Activated gamma-delta T cell (primary cell): Measurements from ENCODE around the gene RPRM.
"Not testable (repeated sequence)": the region's sequence is repeated elsewhere in the genome, so short reads cannot be mapped to it uniquely, and the experiment has no call there.

Source experiments
- DNase-seq: peaks from one replicate; lab custom pipeline; 2025; lab: John Stamatoyannopoulos, UW

RPRM gene

DNA sequence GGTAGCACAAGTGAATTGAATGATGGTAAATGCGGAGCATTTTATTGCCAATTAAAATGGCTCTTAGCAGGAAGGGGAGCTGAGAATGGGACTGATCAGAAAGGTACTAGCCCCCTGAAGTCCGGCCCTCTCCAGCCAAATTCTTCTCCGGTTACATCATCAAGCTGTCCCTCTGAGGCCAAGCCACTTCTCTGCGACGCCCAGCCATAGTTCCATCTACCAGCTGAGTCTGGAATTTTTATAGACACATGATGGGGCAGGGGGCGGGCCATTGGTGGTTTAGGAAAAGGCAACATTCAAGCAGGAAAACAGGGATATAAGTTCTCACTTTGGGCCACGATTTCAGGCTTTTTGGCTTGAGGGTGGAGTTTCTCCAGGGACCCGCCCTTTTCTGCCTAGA lies 22.7 kb downstream of the RPRM start:
- no peak for DNase-seq

DNA sequence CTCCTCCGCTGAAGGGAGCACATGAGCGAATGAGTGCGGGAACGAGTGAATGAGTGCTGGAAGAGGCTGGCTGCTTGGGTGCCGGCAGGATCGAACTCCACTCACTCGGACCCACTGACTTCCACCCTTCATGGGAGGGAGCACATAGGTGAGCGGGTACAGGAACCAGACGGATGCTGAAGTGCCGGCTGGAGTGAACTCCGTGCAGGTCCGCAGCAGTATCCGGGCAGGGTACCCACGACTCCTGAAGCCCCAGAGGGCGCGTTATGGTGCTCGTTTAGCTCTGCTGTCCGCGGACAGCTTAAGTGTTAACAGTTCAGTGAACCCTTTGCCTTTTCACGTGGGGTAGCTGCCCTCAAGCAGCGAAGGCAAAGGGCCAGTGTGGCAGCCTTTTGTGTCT lies 23.2 kb downstream of the RPRM start:
- no peak for DNase-seq

DNA sequence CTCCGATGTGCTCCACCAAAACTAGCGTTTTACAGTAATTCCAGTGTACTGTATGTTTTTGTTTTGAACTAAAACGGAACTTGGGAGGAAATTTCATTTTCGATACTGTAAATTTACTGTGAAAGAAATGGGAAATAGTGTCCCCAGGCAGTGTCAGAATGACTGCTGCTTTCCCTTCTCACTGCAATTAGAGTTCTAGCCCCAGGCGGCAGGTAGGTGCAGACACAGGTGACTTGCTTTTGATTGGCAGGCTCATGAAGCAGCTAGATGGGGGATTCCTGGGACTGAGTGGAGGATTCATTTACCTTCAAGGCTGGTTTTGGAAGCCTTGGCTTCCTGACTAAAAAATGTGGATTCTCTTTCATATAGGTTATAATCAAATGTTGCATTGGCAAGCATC lies 27.0 kb downstream of the RPRM start:
- DNase-seq = no peak

DNA sequence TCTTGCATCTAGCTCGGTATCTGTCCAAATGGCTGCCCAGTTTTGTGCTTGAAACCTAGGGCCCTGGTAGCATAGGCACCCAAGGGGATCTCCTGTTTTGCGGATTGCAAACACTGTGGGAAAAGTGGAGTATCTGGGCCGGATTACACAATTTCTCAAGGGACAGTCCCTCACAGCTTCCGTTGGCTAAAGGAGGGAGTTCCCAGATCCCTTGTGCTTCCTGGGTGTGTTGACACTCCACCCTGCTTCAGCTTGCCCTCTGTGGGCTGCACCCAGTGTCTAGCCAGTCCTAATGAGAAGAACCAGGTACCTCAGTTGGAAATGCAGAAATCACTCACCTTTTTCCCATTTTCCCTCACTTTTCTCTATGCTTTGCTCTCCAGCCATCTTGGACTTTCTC lies 35.5 kb downstream of the RPRM start:
- no peak for DNase-seq

DNA sequence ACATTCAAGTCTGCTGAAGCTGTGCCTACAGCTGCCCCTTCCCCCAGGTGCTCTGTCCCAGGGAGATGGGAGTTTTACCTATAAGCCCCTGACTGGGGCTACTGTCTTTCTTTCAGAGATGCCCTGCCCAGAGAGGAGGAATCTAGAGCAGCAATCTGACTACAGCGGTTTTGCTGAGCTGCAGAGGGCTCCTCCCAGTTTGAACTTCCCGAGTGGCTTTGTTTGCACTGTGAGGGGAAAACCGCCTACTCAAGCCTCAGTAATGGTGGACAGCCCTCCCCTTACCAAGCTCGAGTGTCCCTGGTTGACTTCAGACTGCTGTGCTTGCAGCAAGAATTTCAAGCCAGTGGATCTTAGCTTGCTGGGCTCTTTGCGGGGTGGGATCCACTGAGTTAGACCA lies 35.9 kb downstream of the RPRM start:
- not testable (repeated sequence) for DNase-seq

DNA sequence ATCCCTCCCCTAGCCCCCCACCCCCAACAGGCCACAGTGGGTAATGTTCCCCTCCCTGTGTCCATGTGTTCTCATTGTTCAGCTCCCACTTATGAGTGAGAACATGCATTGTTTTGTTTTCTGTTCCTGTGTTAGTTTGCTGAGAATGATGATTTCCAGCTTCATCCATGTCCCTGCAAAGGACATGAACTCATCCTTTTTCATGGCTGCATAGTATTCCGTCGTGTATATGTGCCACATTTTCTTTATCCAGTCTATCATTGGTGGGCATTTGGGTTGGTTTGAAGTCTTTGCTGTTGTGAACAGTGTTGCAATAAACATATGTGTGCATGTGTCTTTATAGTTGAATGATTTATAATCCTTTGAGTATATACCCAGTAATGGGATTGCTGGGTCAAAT lies 38.5 kb downstream of the RPRM start:
- not testable (repeated sequence) for DNase-seq

DNA sequence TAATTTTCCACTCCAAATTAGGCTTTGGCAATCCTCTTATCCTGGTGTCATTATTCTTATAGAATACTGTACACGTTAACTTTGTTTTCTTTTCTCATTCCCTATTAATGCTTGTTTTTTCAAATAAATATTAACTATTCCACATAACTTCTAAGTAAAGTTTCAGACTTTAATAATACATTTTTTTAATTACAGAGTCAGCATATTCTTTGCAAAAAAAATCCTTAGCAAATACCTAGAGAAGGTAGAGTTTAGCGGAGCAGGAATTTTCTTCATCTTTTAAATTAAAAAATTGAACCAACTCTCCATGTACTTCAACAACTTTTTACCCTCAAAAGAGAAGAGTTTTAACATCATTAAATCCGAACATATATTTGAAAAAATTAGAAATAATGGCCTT lies 45.2 kb downstream of the RPRM start:
- no peak for DNase-seq

DNA sequence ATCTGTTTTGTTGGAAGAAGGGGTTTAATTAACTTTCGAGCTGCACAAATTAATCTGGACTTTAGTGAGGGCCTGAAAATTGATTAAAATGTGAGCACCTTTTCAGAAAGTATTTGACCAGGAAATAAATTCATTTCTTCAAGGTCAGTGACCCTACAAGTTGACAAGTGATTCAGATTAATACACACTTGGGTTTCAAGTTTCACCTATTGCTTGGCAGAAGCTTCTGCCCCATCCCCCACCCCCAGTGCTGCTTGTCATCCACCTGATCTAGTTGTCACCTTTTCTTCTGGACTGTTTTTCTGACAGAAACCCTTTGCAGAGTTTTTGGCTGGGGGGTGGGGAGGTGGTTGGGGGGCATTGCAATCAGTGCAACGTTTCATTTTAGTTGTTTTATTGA lies 46.2 kb downstream of the RPRM start:
- no peak for DNase-seq

DNA sequence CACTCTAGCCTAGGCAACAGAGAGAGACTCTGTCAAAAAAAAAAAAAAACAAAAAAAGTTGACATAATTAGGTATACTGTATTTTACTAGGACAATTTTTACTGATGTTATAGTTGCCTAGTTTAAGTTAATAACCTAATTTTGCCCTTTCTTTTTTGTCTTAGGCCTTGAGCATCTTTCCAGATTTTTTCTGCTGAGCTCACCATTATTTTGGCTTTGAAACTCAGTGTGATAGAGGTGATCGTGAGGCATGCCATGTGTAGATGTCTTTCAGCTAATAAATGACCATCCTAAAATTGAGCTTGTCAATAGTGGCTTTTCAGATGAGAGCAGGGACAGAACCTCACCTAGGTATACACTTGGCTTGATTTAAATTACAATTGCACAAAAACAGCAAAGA lies 47.4 kb downstream of the RPRM start:
- DNase-seq = no peak
